GM21423 (cell line): ENCODE data around the gene PNMA8B.
"Not testable (repeated sequence)": the region's sequence is repeated elsewhere in the genome, so short reads cannot be mapped to it uniquely, and the experiment has no call there.

Experiments used
- ATAC-seq: cut with Tn5 transposase; IDR thresholded peaks from one replicate; pipeline ENCODE4 v1.9.1; 2021; ENCODE audit warnings: mild to moderate bottlenecking, moderate library complexity; ENCODE audit not compliant: unreplicated experiment

The PNMA8B gene

GRCh38 chr19:46514589-46515289, 19.1 kb upstream of the PNMA8B start:
- ATAC-seq = no peak

- ATAC-seq = no peak
These were observed 18.0 kb upstream of the PNMA8B start for GRCh38 chr19:46513461-46514236.

GRCh38 chr19:46511237-46511636, 15.6 kb upstream of the PNMA8B start:
- ATAC-seq = no peak

GRCh38 chr19:46508206-46508605, 12.5 kb upstream of the PNMA8B start:
- ATAC-seq = no peak

- no peak for ATAC-seq
These were observed 8.3 kb upstream of the PNMA8B start for GRCh38 chr19:46503848-46504453.

- no peak for ATAC-seq
These were observed 7.2 kb upstream of the PNMA8B start for GRCh38 chr19:46502891-46503290.

GRCh38 chr19:46499692-46500091, 4.0 kb upstream of the PNMA8B start:
- ATAC-seq = no peak

GRCh38 chr19:46497773-46498172, 2.1 kb upstream of the PNMA8B start:
- ATAC-seq = no peak

GRCh38 chr19:46496886-46497285, 1.2 kb upstream of the PNMA8B start:
- ATAC-seq = not testable (repeated sequence)

GRCh38 chr19:46496304-46496703, 637 bp upstream of the PNMA8B start:
- no peak for ATAC-seq

GRCh38 chr19:46494941-46495785, 504 bp downstream of the PNMA8B start:
- ATAC-seq = no peak

GRCh38 chr19:46494146-46494940, 1.3 kb downstream of the PNMA8B start:
- ATAC-seq = no peak

GRCh38 chr19:46493236-46494145, 2.2 kb downstream of the PNMA8B start:
- no peak for ATAC-seq

GRCh38 chr19:46492841-46493235, 2.8 kb downstream of the PNMA8B start:
- ATAC-seq = no peak

- ATAC-seq = no peak
These were observed 3.5 kb downstream of the PNMA8B start for GRCh38 chr19:46491975-46492682.

GRCh38 chr19:46490774-46491173, 4.9 kb downstream of the PNMA8B start:
- no peak for ATAC-seq

- ATAC-seq = no peak
These were observed 6.0 kb downstream of the PNMA8B start for GRCh38 chr19:46489445-46490272.

- no peak for ATAC-seq
These were observed 7.1 kb downstream of the PNMA8B start for GRCh38 chr19:46488551-46488950.
